H1 (cell line): ENCODE measurements around the gene OBSCN. TPM values are rescaled to one million over a fixed set of nuclear protein-coding genes. Genes with fewer than 3 reads are reported as not detected.

ENCODE experiments used
- CTCF ChIA-PET: fragments of 300-600 bp; sonication (Branson Sonifier 250); formaldehyde crosslinking; loops from one replicate; lab custom pipeline; 2021; ENCODE audit not compliant: partially characterized antibody; lab: Charles Lee
- POLR2A ChIA-PET: fragments of 300-600 bp; sonication (Branson Sonifier 250); formaldehyde crosslinking; loops from one replicate; lab custom pipeline; 2021; ENCODE audit warnings: inconsistent platforms; ENCODE audit not compliant: partially characterized antibody; lab: Charles Lee
- DNase-seq, 2 experiments: peaks; one replicate each; pipeline versions ENCODE4 v3.0.0 to v3.0.0-alpha.2; 2010 to 2022; ENCODE audit warnings: low spot score in 2 of 2, low read depth in 1 of 2, mixed read lengths in 1 of 2
- FAIRE-seq: peaks from 2 replicates; lab custom pipeline; 2011; peaks lifted over from hg19 to GRCh38; lab: Jason Lieb, UNC
- H2AFZ ChIP-seq: 2 replicates; pipeline ENCODE4 v1.8.1; 2012; ENCODE audit warnings: low read length, inconsistent platforms
- H2AK5ac ChIP-seq: 2 replicates; pipeline ENCODE4 v1.6.1; 2013; ENCODE audit warnings: low read depth, low read length
- H2BK120ac ChIP-seq: replicated peaks from 2 replicates; pipeline ENCODE3; 2013; ENCODE audit warnings: low read depth, low read length, inconsistent platforms
- H2BK12ac ChIP-seq: 2 replicates; pipeline ENCODE4 v1.6.1; 2013; ENCODE audit warnings: low read depth, low read length
- H2BK15ac ChIP-seq: 2 replicates; pipeline ENCODE4 v1.6.1; 2013; ENCODE audit warnings: low read length
- H2BK20ac ChIP-seq: 2 replicates; pipeline ENCODE4 v1.6.1; 2013; ENCODE audit warnings: low read length
- H2BK5ac ChIP-seq: 2 replicates; pipeline ENCODE4 v1.6.1; 2013; ENCODE audit warnings: low read depth, low read length
- H3K14ac ChIP-seq: 2 replicates; pipeline ENCODE4 v1.6.1; 2013; ENCODE audit warnings: inconsistent platforms; ENCODE audit not compliant: insufficient read length
- H3K18ac ChIP-seq: 2 replicates; pipeline ENCODE4 v1.6.1; 2013; ENCODE audit warnings: low read length; ENCODE audit errors: extremely low read depth
- H3K23ac ChIP-seq: 2 replicates; pipeline ENCODE4 v1.6.1; 2013; ENCODE audit warnings: inconsistent platforms; ENCODE audit not compliant: insufficient read length
- H3K23me2 ChIP-seq: 2 replicates; pipeline ENCODE4 v1.6.1; 2013; ENCODE audit warnings: low read depth, low read length
- H3K27ac ChIP-seq: 2 replicates; pipeline ENCODE4 v1.6.1; 2011; ENCODE audit warnings: low read depth, low read length, inconsistent platforms
- H3K27me3 ChIP-seq, 4 experiments: replicated peaks in 1 of 4; 1 replicate in 1 of 4; 2 replicates in 3 of 4; pipeline versions ENCODE4 v1.6.1 to v1.8.1; 2011 to 2013; ENCODE audit warnings: low read length in 3 of 4, mild to moderate bottlenecking in 3 of 4, inconsistent platforms in 2 of 4, mixed read lengths in 2 of 4, moderate library complexity in 1 of 4; ENCODE audit not compliant: control insufficient read depth in 3 of 4, insufficient read depth in 3 of 4; ENCODE audit errors: extremely low read depth in 1 of 4
- H3K36me3 ChIP-seq, 4 experiments: 2 replicates each; pipeline versions ENCODE4 v1.6.1 to v1.8.1; 2011 to 2013; ENCODE audit warnings: mild to moderate bottlenecking in 4 of 4, low read length in 3 of 4, moderate library complexity in 2 of 4, control low read depth in 1 of 4, inconsistent platforms in 1 of 4; ENCODE audit not compliant: insufficient read depth in 4 of 4, control insufficient read depth in 2 of 4
- H3K4ac ChIP-seq: replicated peaks from 2 replicates; pipeline ENCODE3; 2013; ENCODE audit warnings: low read length, low read depth, mixed read lengths, inconsistent platforms; ENCODE audit not compliant: insufficient read length
- H3K4me1 ChIP-seq, 4 experiments: replicated peaks in 1 of 4; 1 replicate in 1 of 4; 2 replicates in 3 of 4; pipeline versions ENCODE4 v1.6.1 to v1.8.1; 2011 to 2013; ENCODE audit warnings: low read length in 3 of 4, inconsistent platforms in 2 of 4, mixed read lengths in 1 of 4; ENCODE audit not compliant: insufficient read depth in 4 of 4, control insufficient read depth in 3 of 4
- H3K4me2 ChIP-seq, 2 experiments: 2 replicates each; pipeline versions ENCODE4 v1.6.1 to v1.8.1; 2011 to 2013; ENCODE audit warnings: low read depth in 2 of 2, low read length in 2 of 2, control low read depth in 1 of 2, inconsistent platforms in 1 of 2, mild to moderate bottlenecking in 1 of 2; ENCODE audit not compliant: insufficient read depth in 1 of 2
- H3K4me3 ChIP-seq, 4 experiments: fragments of 200-600, 300-600 bp in 1 of 4; sonication (generic), shearing (Covaris generic), sonication (Bioruptor Twin) in 1 of 4; 2 replicates each; pipeline versions ENCODE4 v1.5.1 to v1.8.1; 2011 to 2016; ENCODE audit warnings: low read length in 4 of 4, low read depth in 3 of 4, control low read depth in 2 of 4, inconsistent platforms in 2 of 4, mild to moderate bottlenecking in 2 of 4, mixed read lengths in 1 of 4, moderate library complexity in 1 of 4; ENCODE audit not compliant: insufficient read depth in 2 of 4; ENCODE audit errors: extremely low read depth in 1 of 4
- H3K56ac ChIP-seq: replicated peaks from 2 replicates; pipeline ENCODE3; 2013; ENCODE audit warnings: low read depth, mild to moderate bottlenecking, mixed read lengths, low read length, inconsistent platforms; ENCODE audit not compliant: insufficient read length
- H3K79me1 ChIP-seq: 2 replicates; pipeline ENCODE4 v1.6.1; 2013; ENCODE audit warnings: low read depth, low read length, control low read depth
- H3K79me2 ChIP-seq, 2 experiments: 2 replicates each; pipeline versions ENCODE4 v1.6.1 to v1.8.1; 2012 to 2013; ENCODE audit warnings: low read length in 2 of 2, mild to moderate bottlenecking in 2 of 2, inconsistent platforms in 1 of 2; ENCODE audit not compliant: insufficient read depth in 2 of 2, control insufficient read depth in 1 of 2
- H3K9ac ChIP-seq, 4 experiments: replicated peaks in 1 of 4; 1 replicate in 1 of 4; 2 replicates in 3 of 4; pipeline versions ENCODE4 v1.6.1 to v1.8.1; 2011 to 2013; ENCODE audit warnings: low read depth in 3 of 4, low read length in 3 of 4, control low read depth in 2 of 4, mild to moderate bottlenecking in 2 of 4, moderate library complexity in 2 of 4, inconsistent platforms in 1 of 4; ENCODE audit errors: extremely low read depth in 1 of 4
- H3K9me3 ChIP-seq, 2 experiments: 2 replicates each; pipeline versions ENCODE4 v1.6.1 to v1.8.1; 2012 to 2013; ENCODE audit warnings: mild to moderate bottlenecking in 2 of 2, moderate library complexity in 2 of 2, control low read depth in 1 of 2, inconsistent platforms in 1 of 2, low read depth in 1 of 2, low read length in 1 of 2, mixed read lengths in 1 of 2; ENCODE audit not compliant: insufficient read depth in 2 of 2
- H4K20me1 ChIP-seq, 2 experiments: replicated peaks in 1 of 2; 2 replicates each; pipeline versions ENCODE3 to v1.8.1; 2011 to 2013; ENCODE audit warnings: inconsistent platforms in 2 of 2, low read length in 2 of 2, mild to moderate bottlenecking in 1 of 2; ENCODE audit not compliant: insufficient read depth in 2 of 2, control insufficient read depth in 1 of 2
- H4K5ac ChIP-seq: 2 replicates; pipeline ENCODE4 v1.6.1; 2013; ENCODE audit warnings: low read length, low read depth, mixed read lengths, inconsistent platforms; ENCODE audit not compliant: insufficient read length
- H4K8ac ChIP-seq: 2 replicates; pipeline ENCODE4 v1.8.0; 2013; ENCODE audit warnings: mild to moderate bottlenecking, moderate library complexity, low read length, inconsistent platforms; ENCODE audit not compliant: insufficient read depth; ENCODE audit errors: extremely low read depth
- H4K91ac ChIP-seq: replicated peaks from 2 replicates; pipeline ENCODE3; 2013; ENCODE audit warnings: low read length, mixed read lengths, inconsistent platforms; ENCODE audit not compliant: insufficient read length
- CBX5 ChIP-seq: fragments of 300-800, 300-1000 bp; sonication (generic); IDR thresholded peaks from 2 replicates; pipeline ENCODE4 v1.7.1; 2016; ENCODE audit warnings: antibody characterized with exemption, low read length, low read depth
- CEBPB ChIP-seq: IDR thresholded peaks from 2 replicates; pipeline ENCODE4 v1.6.1; 2012; ENCODE audit warnings: low read depth, low read length
- CREB1 ChIP-seq: IDR thresholded peaks from 2 replicates; pipeline ENCODE4 v1.6.1; 2012; ENCODE audit warnings: inconsistent platforms
- EGR1 ChIP-seq: IDR thresholded peaks from 2 replicates; pipeline ENCODE4 v1.6.1; 2011; ENCODE audit warnings: low read depth, low read length, borderline replicate concordance
- EZH2 ChIP-seq: fragments of 200-600 bp; sonication (generic); IDR thresholded peaks from 2 replicates; pipeline ENCODE4 v1.7.1; 2012; ENCODE audit warnings: low read depth, mild to moderate bottlenecking, moderate library complexity, low read length, inconsistent platforms; ENCODE audit not compliant: severe bottlenecking
- YY1 ChIP-seq: IDR thresholded peaks from 2 replicates; pipeline ENCODE4 v1.6.1; 2011; ENCODE audit warnings: low read depth, mild to moderate bottlenecking, low read length
- WGBS, 2 experiments: shearing (Covaris generic) in 1 of 2; methylation state at CpG; one replicate each; pipeline versions ENCODE4 v1.1.6 to v1.1.7; 2013 to 2015; ENCODE audit warnings: low lambda C conversion rate in 2 of 2, mixed read lengths in 2 of 2, inconsistent platforms in 1 of 2, low coverage in 1 of 2, missing lambda C conversion rate in 1 of 2; ENCODE audit not compliant: insufficient replicate concordance in 2 of 2, insufficient coverage in 1 of 2, insufficient read length in 1 of 2; ENCODE audit errors: extremely low coverage in 1 of 2, missing lambda C conversion rate in 1 of 2; 5-methylcytosine and 5-hydroxymethylcytosine counted together
- polyA plus RNA-seq, 7 experiments: library from polyadenylated mRNA; depleted of rRNA in 3 of 7; stranded (reverse) in 5 of 7; unstranded in 2 of 7; fragments of >200 nt in 5 of 7; fragments of 200-250 nt in 2 of 7; gene quantifications; 1 replicate in 5 of 7; 2 replicates in 1 of 7; 4 replicates in 1 of 7; pipeline versions ENCODE4 v1.2.1 to v1.2.3, GENCODE V29; 2011 to 2013; ENCODE audit warnings: missing spikeins in 2 of 7, mixed read lengths in 2 of 7
- total RNA-seq: library from RNA; stranded (reverse); fragmentation: NEBNext Ultra II Directional; extraction: Animal tissue kit (Norgen Biotek cat#: 25700); gene quantifications from 2 replicates; pipeline ENCODE4 v1.2.1, GENCODE V29; 2021

OBSCN gene
- total and polyA plus RNA-seq, 2 of the 8 experiments (the other 6 are each of a cell fraction or from before 2014, with no cell fraction given): 7.5 to 28.4 TPM

GRCh38 chr1:228316589-228317387 is 108.9 kb downstream of the OBSCN start:
- Histone ChIP-seq H4K20me1 (peaks cover 0 to 11% of the 10 kb centered on the region in 2 experiments), H4K8ac (no peak overlapping the region), H3K9ac (no peak overlapping the region), H4K5ac (no peak overlapping the region), H2BK5ac (no peak overlapping the region), H2BK12ac (no peak overlapping the region), H2AFZ (no peak overlapping the region), H3K14ac (no peak overlapping the region), H3K23ac (no peak overlapping the region), H3K27me3 (no peaks in the 10 kb centered on the region), H3K79me1 (no peaks in the 10 kb centered on the region), H2BK120ac (no peak overlapping the region), H3K4me1 (no peaks in the 10 kb centered on the region), H3K4ac (no peak overlapping the region), H3K56ac (no peak overlapping the region), H2AK5ac (no peak overlapping the region), H2BK15ac (no peak overlapping the region), H2BK20ac (no peak overlapping the region), H3K23me2 (peaks cover 14% of the 10 kb centered on the region; the same call in 1 of the 2 replicates), H4K91ac (no peak overlapping the region), H3K4me2 (no peak overlapping the region), H3K79me2 (no peaks in the 10 kb centered on the region), H3K9me3 (peaks cover 7% of the 10 kb centered on the region in 2 experiments; a peak in 2 of 4 replicates), H3K4me3 (no peak overlapping the region), H3K27ac (no peak overlapping the region), H3K36me3 (peaks cover 3 to 35% (median 22%) of the 10 kb centered on the region in 4 experiments; a peak in 5 of 8 replicates), H3K18ac (no peak overlapping the region)
- ChIA-PET POLR2A (no interaction called here), CTCF (interaction anchor here (0.9 to 1.4 kb wide), 2 partner anchors 9 to 11 kb away, joined by 3 read pairs; no protein-coding TSS in a partner anchor)
- 91% methylated on average over 36 of the region's 47 CpGs; no CpG with 5 or more reads in 1 of the 2 experiments for WGBS, 2 experiments
- FAIRE-seq (no peak), DNase-seq (no peak)
- TF ChIP-seq EZH2 (no peak), CREB1 (no peak), CBX5 (no peak), CEBPB (no peak), YY1 (no peak), EGR1 (no peak)
